ENCODE results near the gene CCDC149. TPM values are rescaled to one million over a fixed set of nuclear protein-coding genes. Genes with fewer than 3 reads are reported as not detected.

CCDC149 gene
- total and polyA plus RNA-seq, 2 donors (not counting 1 experiment from before 2014, with no cell fraction given): not detected

GRCh38 chr4:24935856-24936255 lies 23.0 kb upstream of the CCDC149 start:
- H3K4me3 Mint-ChIP-seq: no peak overlapping the region
- no peaks in the 10 kb centered on the region for H3K27me3 ChIP-seq (replicated peaks in 1 of 4; ENCODE audit: control extremely low read depth in 1 of 4, control insufficient read depth in 3 of 4, insufficient read depth in 4 of 4, low read length in 3 of 4)
- H3K9ac ChIP-seq (ENCODE audit: low read length): no peak overlapping the region
- peaks cover 0 to 6% (median 1%) of the 10 kb centered on the region in 3 donors for H3K9me3 ChIP-seq (ENCODE audit: control extremely low read depth in 1 of 3, control insufficient read depth in 2 of 3, insufficient read depth in 1 of 3, low read length in 2 of 3)
- POLR2A ChIA-PET: no interaction called here
- H3K27ac ChIP-seq (ENCODE audit: low read length in 2 of 2): no peak overlapping the region
- H3K4me1 ChIP-seq (ENCODE audit: control insufficient read depth in 2 of 2, insufficient read depth in 2 of 2, low read length in 2 of 2): no peaks in the 10 kb centered on the region
- no peak overlapping the region for H3K27ac Mint-ChIP-seq
- H2AFZ ChIP-seq (ENCODE audit: insufficient read depth, low read depth, low read length, poor library complexity, severe bottlenecking): no peak overlapping the region
- 100% methylated on average over 1 of the region's 2 CpGs for WGBS (ENCODE audit: insufficient coverage)
- peaks cover 7% of the 10 kb centered on the region for H3K27me3 Mint-ChIP-seq
- H3K9me3 Mint-ChIP-seq (ENCODE audit: insufficient read depth): peaks cover 4% of the 10 kb centered on the region
- H3K4me3 ChIP-seq (ENCODE audit: control extremely low read depth in 1 of 5, extremely low read depth in 1 of 5, insufficient read depth in 1 of 5, low read depth in 2 of 5, low read length in 4 of 5): no peak overlapping the region
- H3K4me2 ChIP-seq (replicated peaks; ENCODE audit: low read depth, low read length, poor library complexity, severe bottlenecking): no peak overlapping the region
- intact Hi-C loops (cut with micrococcal nuclease): no loop called here
- no peaks in the 10 kb centered on the region for H3K79me2 ChIP-seq (ENCODE audit: control insufficient read depth, insufficient read depth, low read length)
- H4K20me1 ChIP-seq (ENCODE audit: control insufficient read depth, insufficient read depth, low read length, poor library complexity, severe bottlenecking): no peaks in the 10 kb centered on the region
- no peaks in the 10 kb centered on the region for H3K4me1 Mint-ChIP-seq
- CTCF ChIA-PET: no interaction called here
- ATAC-seq (ENCODE audit: low read depth) (no peak), DNase-seq (no peak)
- H3K36me3 ChIP-seq (replicated peaks in 1 of 2; ENCODE audit: control extremely low read depth in 1 of 2, control insufficient read depth in 1 of 2, extremely low read depth in 1 of 2, insufficient read depth in 2 of 2, low read length in 1 of 2): no peaks in the 10 kb centered on the region
- no peak for TF ChIP-seq CTCF (IDR thresholded peaks at IDR 0.05)

GRCh38 chr4:24934311-24934710 lies 21.5 kb upstream of the CCDC149 start:
- no peaks in the 10 kb centered on the region for H3K36me3 ChIP-seq (replicated peaks in 1 of 2; ENCODE audit: control extremely low read depth in 1 of 2, control insufficient read depth in 1 of 2, extremely low read depth in 1 of 2, insufficient read depth in 2 of 2, low read length in 1 of 2)
- H3K27me3 Mint-ChIP-seq: peaks cover 7% of the 10 kb centered on the region
- ATAC-seq (ENCODE audit: low read depth) (no peak), DNase-seq (no peak)
- H3K9me3 Mint-ChIP-seq (ENCODE audit: insufficient read depth): peaks cover 4% of the 10 kb centered on the region
- H3K4me1 Mint-ChIP-seq: no peaks in the 10 kb centered on the region
- H2AFZ ChIP-seq (ENCODE audit: insufficient read depth, low read depth, low read length, poor library complexity, severe bottlenecking): no peak overlapping the region
- POLR2A ChIA-PET: no interaction called here
- H3K9me3 ChIP-seq (ENCODE audit: control extremely low read depth in 1 of 3, control insufficient read depth in 2 of 3, insufficient read depth in 1 of 3, low read length in 2 of 3): peaks cover 0 to 6% (median 1%) of the 10 kb centered on the region in 3 donors
- H3K4me2 ChIP-seq (replicated peaks; ENCODE audit: low read depth, low read length, poor library complexity, severe bottlenecking): no peak overlapping the region
- H3K79me2 ChIP-seq (ENCODE audit: control insufficient read depth, insufficient read depth, low read length): no peaks in the 10 kb centered on the region
- no peaks in the 10 kb centered on the region for H4K20me1 ChIP-seq (ENCODE audit: control insufficient read depth, insufficient read depth, low read length, poor library complexity, severe bottlenecking)
- H3K4me3 ChIP-seq (ENCODE audit: control extremely low read depth in 1 of 5, extremely low read depth in 1 of 5, insufficient read depth in 1 of 5, low read depth in 2 of 5, low read length in 4 of 5): no peak overlapping the region
- CTCF ChIA-PET: no interaction called here
- intact Hi-C loops (cut with micrococcal nuclease): no loop called here
- no peak overlapping the region for H3K9ac ChIP-seq (ENCODE audit: low read length)
- no peaks in the 10 kb centered on the region for H3K27me3 ChIP-seq (replicated peaks in 1 of 4; ENCODE audit: control extremely low read depth in 1 of 4, control insufficient read depth in 3 of 4, insufficient read depth in 4 of 4, low read length in 3 of 4)
- TF ChIP-seq CTCF (IDR thresholded peaks at IDR 0.05) (no peak), EZH2 (IDR thresholded peaks at IDR 0.05; ENCODE audit: borderline replicate concordance, insufficient read depth, low read depth, low read length, poor library complexity, severe bottlenecking) (no peak)
- no peak overlapping the region for H3K4me3 Mint-ChIP-seq
- H3K27ac ChIP-seq (ENCODE audit: low read length in 2 of 2): no peak overlapping the region
- H3K4me1 ChIP-seq (ENCODE audit: control insufficient read depth in 2 of 2, insufficient read depth in 2 of 2, low read length in 2 of 2): no peaks in the 10 kb centered on the region
- no peak overlapping the region for H3K27ac Mint-ChIP-seq
